Measurements from ENCODE around the gene GPRIN1. TPM values are rescaled to one million over a fixed set of nuclear protein-coding genes. Genes with fewer than 3 reads are reported as not detected.

GPRIN1 gene
- total and polyA plus RNA-seq, 9 donors: 0.08 to 0.50 (median 0.20) TPM

- 65 to 76% (median 67%) methylated on average over 4 of the region's 4 CpGs for WGBS, 3 donors
- no peaks in the 10 kb centered on the region for H3K9me3 ChIP-seq
- no peak overlapping the region for H3K27ac ChIP-seq
- H3K36me3 ChIP-seq: no peaks in the 10 kb centered on the region
- intact Hi-C loops (cut with DNase I): no loop called here
- no peak overlapping the region for H3K4me3 ChIP-seq
- TF ChIP-seq EP300 (IDR thresholded peaks at IDR 0.05) (no peak), POLR2A (IDR thresholded peaks at IDR 0.05) (no peak), CTCF (IDR thresholded peaks at IDR 0.05) (no peak)
- DNase-seq: no peak
- peaks cover 4% of the 10 kb centered on the region for H3K4me1 ChIP-seq (ENCODE audit: insufficient read depth)
- H3K27me3 ChIP-seq: no peaks in the 10 kb centered on the region
Observed at GRCh38 chr5:176624142-176624541, 14.2 kb upstream of the GPRIN1 start.

GRCh38 chr5:176621661-176622079, 11.7 kb upstream of the GPRIN1 start:
- no peaks in the 10 kb centered on the region for H3K36me3 ChIP-seq
- no peaks in the 10 kb centered on the region for H3K27me3 ChIP-seq
- H3K9me3 ChIP-seq: no peaks in the 10 kb centered on the region
- WGBS, 3 donors: 41 to 45% (median 44%) methylated on average over 13 of the region's 13 CpGs
- H3K4me1 ChIP-seq (ENCODE audit: insufficient read depth): peaks cover 4% of the 10 kb centered on the region
- no peak overlapping the region for H3K4me3 ChIP-seq
- intact Hi-C loops (cut with DNase I): no loop called here
- TF ChIP-seq EP300 (IDR thresholded peaks at IDR 0.05): no peak
- DNase-seq: no peak
- H3K27ac ChIP-seq: no peak overlapping the region

GRCh38 chr5:176620333-176620981, 10.5 kb upstream of the GPRIN1 start:
- Histone ChIP-seq H3K9me3 (no peaks in the 10 kb centered on the region), H3K4me3 (no peak overlapping the region), H3K27ac (no peak overlapping the region), H3K4me1 (ENCODE audit: insufficient read depth) (peaks cover 4% of the 10 kb centered on the region), H3K27me3 (no peaks in the 10 kb centered on the region), H3K36me3 (no peaks in the 10 kb centered on the region)
- no peak for DNase-seq
- WGBS, 3 donors: 3 to 5% (median 3%) methylated on average over 31 to 32 of the region's 32 CpGs
- intact Hi-C loops (cut with DNase I): no loop called here
- no peak for TF ChIP-seq CTCF (IDR thresholded peaks at IDR 0.05)
- TF ChIP-seq EP300 (IDR thresholded peaks at IDR 0.05): no peak
- no peak for TF ChIP-seq POLR2A (IDR thresholded peaks at IDR 0.05)

- TF ChIP-seq CTCF (IDR thresholded peaks at IDR 0.05) (no peak), EP300 (IDR thresholded peaks at IDR 0.05) (no peak), POLR2A (IDR thresholded peaks at IDR 0.05) (no peak)
- H3K27ac ChIP-seq: no peak overlapping the region
- no peaks in the 10 kb centered on the region for H3K27me3 ChIP-seq
- H3K4me3 ChIP-seq: no peak overlapping the region
- H3K9me3 ChIP-seq: no peaks in the 10 kb centered on the region
- intact Hi-C loops (cut with DNase I): no loop called here
- 7 to 16% (median 9%) methylated on average over 49 to 59 of the region's 59 CpGs for WGBS, 3 donors
- H3K4me1 ChIP-seq (ENCODE audit: insufficient read depth): peaks cover 4% of the 10 kb centered on the region
- no peaks in the 10 kb centered on the region for H3K36me3 ChIP-seq
- DNase-seq: no peak
Observed at GRCh38 chr5:176619569-176620332, 9.8 kb upstream of the GPRIN1 start.

DNA sequence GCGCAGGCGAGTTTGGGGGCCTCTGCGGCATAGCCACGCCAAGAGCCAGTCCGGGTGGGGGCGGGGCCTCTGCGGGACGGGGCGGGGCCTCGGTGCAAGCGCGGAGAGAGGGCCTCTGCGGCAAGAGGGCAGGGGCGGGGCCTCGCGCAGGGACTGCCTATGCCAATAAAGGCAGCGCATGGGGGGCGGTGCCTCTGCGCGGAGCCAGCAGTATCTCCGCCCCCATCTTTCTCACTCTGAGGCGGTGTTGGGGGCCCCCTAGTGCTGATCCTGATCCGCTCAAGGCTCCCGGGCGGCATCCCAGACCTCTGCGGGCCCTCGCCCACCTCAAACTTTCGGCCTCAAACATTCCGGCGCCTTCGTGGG, 9.2 kb upstream of the GPRIN1 start:
- DNase-seq: peak in 2 of 5 donors; percentile 18 to 65

More for the DNA sequence above, 9.2 kb upstream of the GPRIN1 start:
- intact Hi-C loops (cut with DNase I): no loop called here
- no peaks in the 10 kb centered on the region for H3K9me3 ChIP-seq
- peaks cover 4% of the 10 kb centered on the region for H3K4me1 ChIP-seq (ENCODE audit: insufficient read depth)
- no peak overlapping the region for H3K27ac ChIP-seq
- H3K27me3 ChIP-seq: no peaks in the 10 kb centered on the region
- TF ChIP-seq CTCF (IDR thresholded peaks at IDR 0.05) (no peak), EP300 (IDR thresholded peaks at IDR 0.05) (no peak), POLR2A (IDR thresholded peaks at IDR 0.05) (no peak)
- H3K36me3 ChIP-seq: no peaks in the 10 kb centered on the region
- no peak overlapping the region for H3K4me3 ChIP-seq
- 2 to 4% (median 2%) methylated on average over 29 to 31 of the region's 31 CpGs for WGBS, 3 donors
